NOMO-1 treated with DMSO at 0.1 percent for 48 hours (cell line): Measurements from ENCODE around the gene NEUROD6.

Experiments
- DNase-seq: peaks from one replicate; lab custom pipeline; 2025; ENCODE audit not compliant: unreplicated experiment; lab: John Stamatoyannopoulos, UW

The NEUROD6 gene

GRCh38 chr7:31335161-31335856 lies 5.2 kb downstream of the NEUROD6 start:
- no peak for DNase-seq

- DNase-seq = no peak
Observed at GRCh38 chr7:31333291-31333690, 7.2 kb downstream of the NEUROD6 start.

- DNase-seq = no peak
Observed at GRCh38 chr7:31327071-31327470, 13.5 kb downstream of the NEUROD6 start.

DNA sequence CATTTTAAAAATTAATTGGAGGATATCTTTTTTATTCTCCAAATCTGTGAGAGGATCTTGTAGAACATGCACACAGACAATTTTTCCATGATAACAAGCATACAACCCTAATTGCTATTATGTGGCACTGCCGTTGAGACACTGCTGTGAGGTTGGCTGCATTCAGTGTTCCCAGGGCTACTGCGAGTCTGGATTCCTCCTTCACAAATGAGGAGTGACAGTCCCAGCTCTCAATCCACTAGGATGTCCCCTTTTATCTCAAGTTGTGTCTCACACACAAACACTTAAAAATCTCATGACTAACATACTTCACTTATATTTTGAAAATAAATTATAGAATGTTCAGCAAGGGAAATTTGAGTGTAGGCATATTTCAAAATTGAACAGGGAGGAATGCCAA lies 14.1 kb downstream of the NEUROD6 start:
- no peak for DNase-seq

GRCh38 chr7:31323101-31323500 lies 17.4 kb downstream of the NEUROD6 start:
- no peak for DNase-seq

DNA sequence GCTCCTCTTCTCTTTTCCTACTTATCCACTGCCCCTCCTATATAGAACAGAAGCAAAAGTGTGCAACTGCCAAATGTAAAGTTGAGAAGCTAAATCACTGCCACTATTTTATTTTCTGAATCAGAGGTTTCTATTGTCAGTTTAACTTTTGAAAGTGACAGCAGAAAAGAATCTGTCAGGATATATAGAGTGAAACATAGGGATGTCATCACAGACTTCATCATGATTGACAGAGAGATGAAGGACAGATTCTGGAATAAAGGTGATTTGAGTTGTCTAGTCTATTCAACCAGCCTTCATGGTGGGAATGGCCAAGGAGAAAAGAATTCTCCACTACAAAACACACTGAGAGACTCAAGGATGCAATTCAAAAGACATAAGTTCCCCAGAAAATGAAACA lies 19.9 kb downstream of the NEUROD6 start:
- DNase-seq = no peak

DNA sequence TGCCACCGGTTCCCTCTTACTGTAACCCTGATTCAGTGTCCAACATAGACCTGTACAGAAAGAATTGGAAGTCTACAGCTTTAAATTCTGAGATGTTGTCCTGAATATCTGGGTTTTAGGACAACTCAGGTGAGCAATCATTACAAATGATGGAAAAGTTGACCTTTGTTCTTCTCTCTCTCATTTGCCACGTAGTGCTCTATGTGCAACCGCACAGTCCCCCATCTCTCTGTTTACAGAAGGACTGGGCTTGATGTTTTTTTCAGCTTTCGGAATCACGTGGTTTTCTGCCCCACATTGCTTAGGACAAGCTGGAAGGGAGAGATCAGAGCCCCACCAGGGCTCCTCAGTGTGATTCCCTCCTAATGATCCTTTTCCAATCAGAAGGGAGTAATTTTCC lies 22.2 kb downstream of the NEUROD6 start:
- no peak for DNase-seq

GRCh38 chr7:31316876-31317275 lies 23.6 kb downstream of the NEUROD6 start:
- no peak for DNase-seq

DNA sequence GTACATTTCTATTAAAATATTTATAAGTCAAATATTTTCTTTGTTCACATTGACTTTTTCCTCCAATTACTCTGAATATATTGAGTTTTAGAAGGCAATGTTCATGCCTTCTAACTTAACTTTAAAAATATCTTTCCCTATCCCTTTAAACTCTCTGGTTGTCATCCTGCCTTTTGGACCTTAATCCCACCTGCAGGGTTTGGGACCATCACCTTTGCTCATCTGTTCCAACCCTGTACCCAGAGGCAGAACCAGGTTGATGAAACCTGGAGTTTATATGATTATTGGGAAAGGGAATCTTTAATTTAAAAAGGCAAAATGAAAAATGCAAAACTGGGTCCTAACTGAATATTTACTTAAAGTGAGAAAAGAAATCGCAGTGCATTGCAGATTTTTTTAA lies 24.8 kb downstream of the NEUROD6 start:
- DNase-seq = no peak

GRCh38 chr7:31314781-31315180 lies 25.7 kb downstream of the NEUROD6 start:
- no peak for DNase-seq

GRCh38 chr7:31312889-31313288 lies 27.6 kb downstream of the NEUROD6 start:
- DNase-seq = no peak

DNA sequence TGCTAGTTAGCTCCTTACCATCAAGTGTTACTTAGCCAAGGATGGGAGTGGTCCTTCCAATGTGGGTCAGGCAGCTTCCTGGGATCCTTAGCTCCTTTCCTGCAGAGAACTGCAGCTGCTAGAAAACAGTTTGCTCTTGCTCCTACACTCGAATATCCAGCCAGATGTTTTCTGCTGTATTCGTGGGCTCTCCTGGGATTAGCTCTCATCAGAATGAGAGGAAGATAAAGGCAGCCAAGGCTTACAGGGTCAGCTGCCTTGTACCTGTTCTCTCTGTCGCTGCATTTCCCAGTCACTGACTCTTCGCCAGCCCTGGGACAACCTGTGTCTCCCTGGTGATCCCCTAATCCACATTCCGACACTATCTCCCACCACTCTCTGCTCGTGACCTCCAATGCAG lies 29.0 kb downstream of the NEUROD6 start:
- DNase-seq = no peak

DNA sequence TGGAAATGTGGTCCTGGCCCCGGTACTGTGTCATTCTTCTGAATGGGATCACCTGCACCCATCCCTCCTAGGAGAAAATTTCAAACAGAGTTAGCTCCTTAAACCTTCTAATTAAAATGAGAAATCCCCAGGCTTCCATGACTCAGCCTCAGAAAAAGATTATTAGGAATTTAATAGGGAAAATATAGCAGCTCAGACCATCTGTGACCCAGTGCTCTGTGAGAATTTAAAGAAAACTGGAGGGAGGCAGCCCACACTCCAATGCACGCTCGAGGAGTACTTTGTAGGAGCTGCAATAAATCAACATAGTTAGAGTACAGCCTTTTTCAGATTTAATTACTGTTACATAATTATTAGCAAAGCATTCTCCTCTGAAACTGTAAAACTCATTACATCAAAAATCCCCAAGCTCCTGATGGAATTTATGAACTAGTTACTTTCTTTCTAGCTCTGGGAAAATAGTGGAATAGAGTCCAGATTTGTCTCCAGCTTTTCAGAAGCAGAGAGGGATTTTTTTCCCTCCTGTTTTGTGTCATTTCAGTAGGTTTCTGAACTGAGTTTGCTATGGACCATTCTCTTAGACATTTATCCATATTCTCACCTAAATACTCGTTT lies 30.1 kb downstream of the NEUROD6 start:
- no peak for DNase-seq

- no peak for DNase-seq
Observed at GRCh38 chr7:31309407-31309806, 31.1 kb downstream of the NEUROD6 start.

DNA sequence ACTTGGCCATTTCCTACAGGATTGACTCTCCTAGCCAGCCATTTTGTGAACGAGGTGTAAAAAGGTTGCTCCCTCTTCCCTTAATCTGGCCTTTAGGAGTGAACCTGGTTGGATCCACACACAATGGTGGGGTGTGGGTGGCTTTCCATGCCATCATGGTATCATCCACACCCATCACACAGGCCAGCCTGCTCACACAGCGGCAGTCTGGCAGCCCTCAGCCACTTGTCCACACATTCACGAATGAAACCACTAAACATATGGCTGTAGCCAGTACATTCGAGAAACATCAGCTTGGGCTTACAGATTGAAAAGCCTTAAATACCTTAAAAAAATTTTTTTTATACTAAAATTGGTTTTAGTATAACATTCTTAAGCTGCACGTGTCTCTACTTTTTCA lies 31.9 kb downstream of the NEUROD6 start:
- no peak for DNase-seq

DNA sequence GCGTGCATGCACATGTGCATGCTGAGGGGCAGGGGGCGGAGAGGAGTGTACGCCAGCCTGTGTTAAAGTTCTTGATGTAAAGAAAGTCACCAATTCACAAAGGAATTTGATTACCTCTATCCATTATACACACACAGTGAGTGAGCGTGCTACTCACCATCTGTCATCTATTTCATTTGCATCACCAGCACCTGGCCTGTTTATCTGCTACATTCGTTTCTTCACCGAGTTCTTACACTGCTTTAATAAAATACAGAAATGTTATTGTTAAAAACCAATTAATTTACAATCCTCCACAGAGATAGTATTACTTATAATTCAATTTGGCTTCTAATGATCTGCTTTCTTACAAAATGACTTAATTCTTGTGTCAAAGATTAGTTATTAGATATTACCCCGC lies 32.6 kb downstream of the NEUROD6 start:
- DNase-seq = no peak

DNA sequence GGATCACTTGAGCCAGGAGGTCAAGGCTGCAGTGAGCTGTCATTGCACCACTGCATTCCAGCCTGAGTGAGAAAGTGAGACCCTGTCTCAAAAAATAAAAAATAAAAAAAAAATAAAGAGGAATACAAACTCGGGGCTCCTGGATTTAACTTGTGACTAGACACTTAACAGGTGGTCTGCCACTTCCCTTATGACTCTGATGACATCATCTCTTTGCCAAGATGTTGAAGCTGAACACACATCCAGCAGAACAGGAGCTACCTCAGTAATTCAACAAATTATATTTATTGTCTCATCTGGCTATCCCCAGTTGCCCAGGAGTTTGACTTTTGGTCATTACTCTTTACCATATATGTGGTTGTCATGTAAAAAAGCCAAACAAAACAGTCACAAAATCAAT lies 35.3 kb downstream of the NEUROD6 start:
- DNase-seq = no peak

- DNase-seq = no peak
Observed at GRCh38 chr7:31304446-31304845, 36.1 kb downstream of the NEUROD6 start.

DNA sequence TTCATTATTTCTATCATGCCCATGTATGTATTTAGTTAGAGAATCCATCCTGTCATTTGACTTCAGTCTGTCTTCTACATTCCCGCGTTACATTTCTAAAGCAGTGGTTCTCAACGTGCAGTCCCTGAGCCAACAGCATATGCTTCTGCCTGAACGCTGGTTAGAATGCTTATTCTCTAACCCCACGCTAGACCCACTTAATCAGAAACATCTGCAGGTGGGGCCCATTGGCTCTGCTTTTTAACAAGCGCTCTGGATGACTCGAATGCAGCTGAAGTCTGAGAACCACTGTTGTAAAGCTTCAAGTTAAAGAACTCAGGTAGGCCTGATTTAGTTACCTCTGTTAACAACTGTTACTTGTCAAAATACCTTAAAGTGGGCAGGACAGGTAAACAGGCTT lies 38.2 kb downstream of the NEUROD6 start:
- DNase-seq = no peak

- no peak for DNase-seq
Observed at GRCh38 chr7:31299336-31299735, 41.2 kb downstream of the NEUROD6 start.

DNA sequence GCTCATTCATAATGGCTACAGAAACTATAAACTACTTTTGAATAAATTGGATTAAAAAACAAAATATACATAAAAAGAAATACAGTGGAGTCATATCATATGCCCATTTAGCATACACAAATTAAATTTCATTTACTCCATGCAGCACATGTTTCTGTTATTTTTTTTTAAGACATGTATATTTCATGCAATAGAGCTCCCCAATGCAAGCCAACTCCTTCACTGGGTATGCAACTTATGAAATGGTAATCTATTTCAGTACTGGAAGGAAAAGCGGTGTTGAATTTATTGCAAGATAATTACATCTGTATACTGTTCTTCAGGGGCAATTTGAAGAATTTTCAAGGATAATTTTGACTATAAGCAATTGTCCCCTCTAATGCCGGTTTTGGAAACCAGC lies 49.9 kb downstream of the NEUROD6 start:
- no peak for DNase-seq
